ENCODE data around the gene GSDMA.

- no peak for TF ChIP-seq CTCF (IDR thresholded peaks at IDR 0.05)
- no peak for TF ChIP-seq POLR2A (IDR thresholded peaks at IDR 0.05)
Measured at GRCh38 chr17:39955726-39956225, 7.0 kb upstream of the GSDMA start.

Data from uterus (tissue), 2 donors.